Thoracic aorta (tissue), 2 donors: ENCODE data around the gene GPRASP3. TPM values are rescaled to one million over a fixed set of nuclear protein-coding genes. Genes with fewer than 3 reads are reported as not detected.

ENCODE experiments used
- ATAC-seq: fragments of 150-250 bp; one replicate; pipeline ENCODE4 v1.8.0; 2017; ENCODE audit warnings: low read depth; ENCODE audit not compliant: insufficient number of reproducible peaks, low FRiP score
- DNase-seq: peaks from one replicate; pipeline ENCODE4 v3.0.0-alpha.2; 2020; ENCODE audit warnings: low spot score
- H3K27ac ChIP-seq, 2 donors: fragments of 200-600 bp; sonication (generic); 1 replicate in 1 of 2; 2 replicates in 1 of 2; pipeline ENCODE4 v1.5.1; 2016; ENCODE audit warnings: mild to moderate bottlenecking in 2 of 2, moderate library complexity in 2 of 2
- H3K27me3 ChIP-seq: fragments of 200-600 bp; sonication (generic); replicated peaks from 2 replicates; pipeline ENCODE4 v1.6.0; 2016; ENCODE audit warnings: mild to moderate bottlenecking; ENCODE audit not compliant: insufficient read depth
- H3K36me3 ChIP-seq: fragments of 200-600 bp; sonication (generic); one replicate; pipeline ENCODE4 v1.5.1; 2016
- H3K4me1 ChIP-seq, 2 donors: fragments of 200-600 bp; sonication (generic); 1 replicate in 1 of 2; 2 replicates in 1 of 2; pipeline versions ENCODE4 v1.5.1 to v1.6.0; 2016; ENCODE audit warnings: low read depth in 2 of 2, mild to moderate bottlenecking in 1 of 2; ENCODE audit not compliant: control insufficient read depth in 1 of 2
- H3K4me3 ChIP-seq: fragments of 200-600 bp; sonication (generic); 2 replicates; pipeline ENCODE4 v1.5.1; 2016; ENCODE audit warnings: mild to moderate bottlenecking
- H3K9me3 ChIP-seq: fragments of 200-600 bp; sonication (generic); 2 replicates; pipeline ENCODE4 v1.5.1; 2016
- total RNA-seq, 2 donors: library from RNA; depleted of rRNA; stranded (reverse); fragments of >200 nt; gene quantifications; one replicate each; pipeline versions ENCODE4 v1.1.0 to v1.2.3, GENCODE V29; 2016
- TF ChIP-seq, protein P1 (sequence below): fragments of 200-600 bp; sonication (generic); IDR thresholded peaks from one replicate; pipeline ENCODE4 v1.5.1; 2019; ENCODE audit warnings: antibody characterized with exemption

The GPRASP3 gene
- total RNA-seq, 2 donors from 2014 or later: 4.2 to 7.0 TPM

DNA sequence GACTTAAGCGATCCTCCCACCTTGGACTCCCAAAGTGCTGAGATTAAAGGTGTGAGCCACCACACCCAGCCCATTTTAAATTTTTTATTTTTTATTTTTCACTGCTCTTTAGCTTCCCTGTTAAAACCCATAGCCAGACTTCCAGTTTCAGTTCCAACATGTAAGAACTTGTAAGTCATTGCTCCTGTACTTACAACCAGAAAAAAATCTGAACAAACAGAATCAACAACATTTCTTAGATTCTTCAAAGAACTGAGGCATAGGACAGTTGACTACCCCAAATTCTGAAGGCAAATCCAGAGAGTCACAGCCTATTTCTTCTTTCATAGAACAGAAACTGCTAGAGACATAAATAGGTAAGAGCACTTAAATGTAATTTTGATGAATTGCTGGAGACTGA lies 8.1 kb downstream of the GPRASP3 start:
- ATAC-seq (no peak), DNase-seq (no peak)
- Histone ChIP-seq H3K27me3 (no peaks in the 10 kb centered on the region), H3K36me3 (no peaks in the 10 kb centered on the region), H3K9me3 (no peaks in the 10 kb centered on the region), H3K4me3 (no peak overlapping the region), H3K4me1 (no peaks in the 10 kb centered on the region), H3K27ac (no peak overlapping the region)
- TF ChIP-seq, protein P1, sequence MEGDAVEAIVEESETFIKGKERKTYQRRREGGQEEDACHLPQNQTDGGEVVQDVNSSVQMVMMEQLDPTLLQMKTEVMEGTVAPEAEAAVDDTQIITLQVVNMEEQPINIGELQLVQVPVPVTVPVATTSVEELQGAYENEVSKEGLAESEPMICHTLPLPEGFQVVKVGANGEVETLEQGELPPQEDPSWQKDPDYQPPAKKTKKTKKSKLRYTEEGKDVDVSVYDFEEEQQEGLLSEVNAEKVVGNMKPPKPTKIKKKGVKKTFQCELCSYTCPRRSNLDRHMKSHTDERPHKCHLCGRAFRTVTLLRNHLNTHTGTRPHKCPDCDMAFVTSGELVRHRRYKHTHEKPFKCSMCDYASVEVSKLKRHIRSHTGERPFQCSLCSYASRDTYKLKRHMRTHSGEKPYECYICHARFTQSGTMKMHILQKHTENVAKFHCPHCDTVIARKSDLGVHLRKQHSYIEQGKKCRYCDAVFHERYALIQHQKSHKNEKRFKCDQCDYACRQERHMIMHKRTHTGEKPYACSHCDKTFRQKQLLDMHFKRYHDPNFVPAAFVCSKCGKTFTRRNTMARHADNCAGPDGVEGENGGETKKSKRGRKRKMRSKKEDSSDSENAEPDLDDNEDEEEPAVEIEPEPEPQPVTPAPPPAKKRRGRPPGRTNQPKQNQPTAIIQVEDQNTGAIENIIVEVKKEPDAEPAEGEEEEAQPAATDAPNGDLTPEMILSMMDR: no peak

DNA sequence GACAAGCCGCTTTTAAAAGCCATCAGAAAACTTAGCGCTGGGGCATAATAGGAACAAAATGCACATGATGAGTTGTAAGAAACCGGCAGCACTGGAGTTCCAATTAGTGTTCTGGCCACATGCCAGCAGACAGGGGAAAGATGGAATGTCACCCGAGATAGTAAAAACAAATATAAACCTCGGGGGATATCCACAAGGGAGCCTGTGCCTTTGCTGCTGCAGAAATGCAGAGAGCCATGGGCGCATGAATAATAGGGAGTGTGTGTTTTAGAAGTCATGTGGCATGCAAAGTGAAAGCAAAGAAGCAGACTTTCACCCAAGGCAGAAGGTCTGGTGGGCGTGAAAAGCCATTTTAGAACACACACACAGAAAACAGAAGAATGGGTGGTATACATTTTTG lies 19.1 kb downstream of the GPRASP3 start:
- no peak for DNase-seq
- Histone ChIP-seq H3K27ac (no peak overlapping the region), H3K36me3 (no peaks in the 10 kb centered on the region), H3K27me3 (no peaks in the 10 kb centered on the region), H3K4me3 (no peak overlapping the region), H3K4me1 (no peaks in the 10 kb centered on the region), H3K9me3 (no peaks in the 10 kb centered on the region)
- TF ChIP-seq, protein P1: no peak
- ATAC-seq: no peak

DNA sequence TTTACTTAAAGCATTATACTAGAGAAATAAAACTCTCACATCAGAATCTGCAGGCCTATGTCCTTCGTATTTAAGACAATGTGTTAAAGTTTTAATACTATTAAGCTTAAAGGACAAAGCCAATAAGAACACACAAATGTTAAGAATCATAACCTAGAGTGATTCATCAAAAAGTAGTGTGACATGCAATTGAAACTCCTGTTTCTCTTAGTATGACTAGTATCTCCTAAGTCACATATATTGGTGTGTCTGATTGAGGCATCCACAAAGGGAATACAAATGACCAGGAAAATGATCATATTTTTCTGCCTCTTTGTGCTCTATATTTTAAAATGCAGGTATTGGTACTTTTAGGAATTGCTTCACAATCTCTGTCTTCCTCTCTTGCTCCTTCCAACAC lies 23.8 kb downstream of the GPRASP3 start:
- ATAC-seq: no peak
- H3K4me3 ChIP-seq: no peak overlapping the region
- TF ChIP-seq, protein P1: no peak
- H3K27ac ChIP-seq: no peak overlapping the region
- H3K27me3 ChIP-seq: no peaks in the 10 kb centered on the region
- DNase-seq: no peak
- no peaks in the 10 kb centered on the region for H3K9me3 ChIP-seq
- H3K36me3 ChIP-seq: no peaks in the 10 kb centered on the region
- H3K4me1 ChIP-seq: no peaks in the 10 kb centered on the region

DNA sequence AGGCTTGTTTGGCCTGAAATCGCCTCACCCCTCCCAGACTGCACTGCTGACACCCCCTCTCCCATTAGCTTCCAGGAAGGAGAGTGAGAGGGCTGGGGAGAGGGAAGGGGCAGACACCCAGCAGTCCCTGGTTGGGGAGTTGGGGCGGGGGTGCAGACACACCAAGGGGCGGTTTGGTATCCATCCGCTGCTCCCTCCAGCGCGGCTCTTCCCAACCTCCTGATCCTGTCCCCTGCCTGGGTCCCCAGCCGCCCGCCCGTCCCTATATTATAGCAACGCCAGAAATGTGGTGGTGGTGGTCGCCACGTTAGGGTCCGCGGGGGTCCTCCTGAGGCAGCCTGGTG lies 24.9 kb downstream of the GPRASP3 start:
- ATAC-seq (no peak), DNase-seq (no peak)
- Histone ChIP-seq H3K4me3 (peak overlapping the region; percentile 74), H3K9me3 (no peaks in the 10 kb centered on the region), H3K4me1 (no peaks in the 10 kb centered on the region), H3K27me3 (no peaks in the 10 kb centered on the region), H3K27ac (no peak overlapping the region), H3K36me3 (no peaks in the 10 kb centered on the region)
- TF ChIP-seq, protein P1: no peak

DNA sequence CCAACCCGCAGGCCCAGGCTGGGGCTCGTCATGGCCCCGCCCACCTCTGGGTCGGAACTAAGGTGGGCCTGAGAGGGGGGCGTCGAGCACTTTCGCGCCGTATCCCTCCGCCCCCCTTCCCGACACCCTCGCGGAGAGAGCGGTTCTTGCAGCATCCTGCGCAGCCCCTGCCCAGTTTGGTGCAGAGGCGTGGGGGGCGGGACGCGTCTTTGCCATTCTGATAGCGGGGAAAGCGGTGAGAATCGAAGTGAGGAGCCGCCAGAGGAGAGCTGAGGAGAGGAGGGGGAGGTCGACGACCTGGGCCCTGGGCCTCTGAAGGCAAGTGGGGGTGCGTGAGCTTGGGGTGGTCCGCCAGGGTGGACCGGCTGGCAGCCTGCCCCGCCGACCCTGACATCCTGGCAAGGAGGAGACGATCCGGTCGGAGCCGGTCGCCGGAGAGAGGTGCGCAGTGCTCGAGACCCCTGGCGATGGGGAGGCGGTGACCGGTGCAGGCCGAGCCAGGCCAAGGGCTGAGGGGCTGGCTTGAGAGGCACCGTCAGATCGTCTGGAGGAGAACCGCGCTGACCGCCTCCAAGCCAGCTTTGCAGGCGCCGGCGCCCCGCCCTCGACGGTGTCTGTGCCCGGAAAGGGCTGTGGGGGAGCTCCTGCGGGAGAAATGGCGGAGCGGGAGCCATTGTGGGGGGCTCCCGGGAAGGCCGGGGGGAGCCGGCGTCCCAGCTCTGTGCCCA lies 25.5 kb downstream of the GPRASP3 start:
- TF ChIP-seq, protein P1: no peak

More for the DNA sequence above, 25.5 kb downstream of the GPRASP3 start:
- H3K27ac ChIP-seq: no peak overlapping the region
- DNase-seq (no peak), ATAC-seq (no peak)
- no peaks in the 10 kb centered on the region for H3K4me1 ChIP-seq
- no peaks in the 10 kb centered on the region for H3K36me3 ChIP-seq
- no peaks in the 10 kb centered on the region for H3K9me3 ChIP-seq
- peak overlapping the region; percentile 74 for H3K4me3 ChIP-seq
- no peaks in the 10 kb centered on the region for H3K27me3 ChIP-seq
